Testis (tissue), 5 donors: ENCODE data around the gene PPP2R5B. TPM values are rescaled to one million over a fixed set of nuclear protein-coding genes. Genes with fewer than 3 reads are reported as not detected.

Experiments used
- DNase-seq: peaks from one replicate; pipeline ENCODE4 v3.0.0-alpha.2; 2019
- H3K27ac ChIP-seq, 2 donors: fragments of 200-600 bp; sonication (generic); one replicate each; pipeline ENCODE4 v1.5.1; 2019
- H3K27me3 ChIP-seq: fragments of 200-600 bp; sonication (generic); one replicate; pipeline ENCODE4 v1.5.1; 2019
- H3K36me3 ChIP-seq: fragments of 200-600 bp; sonication (generic); one replicate; pipeline ENCODE4 v1.5.1; 2017; ENCODE audit warnings: low read depth; ENCODE audit errors: missing control alignments
- H3K4me1 ChIP-seq: fragments of 200-600 bp; sonication (generic); one replicate; pipeline ENCODE4 v1.5.1; 2019
- H3K4me3 ChIP-seq, 2 donors: fragments of 200-600 bp; sonication (generic); one replicate each; pipeline ENCODE4 v1.5.1; 2017 to 2019
- H3K9me3 ChIP-seq: fragments of 200-600 bp; sonication (generic); one replicate; pipeline ENCODE4 v1.5.1; 2017
- CTCF ChIP-seq, 3 experiments: fragments of 450-650 bp in 2 of 3; fragments of 200-600 bp in 1 of 3; sonication (generic) in 1 of 3; IDR thresholded peaks; one replicate each; pipeline ENCODE4 v1.5.1; 2016 to 2019; ENCODE audit warnings: antibody characterized with exemption in 3 of 3, mild to moderate bottlenecking in 2 of 3, moderate library complexity in 1 of 3
- POLR2A ChIP-seq: fragments of 450-650 bp; IDR thresholded peaks from one replicate; pipeline ENCODE4 v1.6.1; 2017; ENCODE audit warnings: antibody characterized with exemption, mild to moderate bottlenecking, moderate library complexity
- WGBS, 2 donors: methylation state at CpG; one replicate each; pipeline ENCODE4 v1.1.5; 2018; 5-methylcytosine and 5-hydroxymethylcytosine counted together
- intact Hi-C: fragments of 100-400 bp; cut with DNase I; formaldehyde crosslinking; loops from one replicate; pipeline ENCODE4 v1.15.1; 2023; ENCODE audit warnings: low total_unique reads
- long read RNA-seq, 2 donors: transcript quantifications; one replicate each; lab custom pipeline, GENCODE V29; 2026
- polyA plus RNA-seq: library from polyadenylated mRNA; stranded (reverse); fragments of 350-450 nt; fragmentation: Illumina TruSeq; extraction: RNeasy Lipid Tissue Mini Kit (QIAGEN cat#74804); gene quantifications from one replicate; pipeline ENCODE4 v1.2.3, GENCODE V29; 2014; ENCODE audit warnings: low read depth, low replicate concordance; ENCODE audit not compliant: insufficient read depth
- total RNA-seq, 2 donors: library from RNA; depleted of rRNA; stranded (reverse); fragments of >200 nt; gene quantifications; one replicate each; pipeline ENCODE4 v1.2.3, GENCODE V29; 2016

PPP2R5B gene
- total RNA-seq (10 to 100 TPM; 19.4 to 26.2 TPM), polyA plus RNA-seq (9.9 TPM)
- long read RNA-seq, donor 1, partial matches to known transcripts, result 9 of 33 reads
- long read RNA-seq, donor 1, other reads (novel, unspliced or antisense), result 21 of 33 reads
- long read RNA-seq, donor 2, partial matches to known transcripts, result 0 of 9 reads
- long read RNA-seq, donor 2, other reads (novel, unspliced or antisense), result 9 of 9 reads

GRCh38 chr11:64923944-64924909, at the start of gene PPP2R5B:
TSS of gene PPP2R5B (plus strand) at chr11:64924689. CDS start at chr11:64925735, 1,046 bp downstream.
- Histone ChIP-seq H3K27me3 (no peaks in the 10 kb centered on the region), H3K4me1 (peaks cover 18% of the 10 kb centered on the region), H3K9me3 (no peaks in the 10 kb centered on the region), H3K36me3 (no peaks in the 10 kb centered on the region), H3K27ac (peak within 1 kb of the TSS; percentile 82 to 89), H3K4me3 (peak within 1 kb of the TSS; percentile 80 to 85)
- intact Hi-C loops, result no loop called here
- 3 to 4% methylated on average over 14 to 20 of the region's 47 CpGs for WGBS, 2 donors
- TF ChIP-seq POLR2A (no peak), CTCF (IDR thresholded peaks at IDR 0.05) (peak in 1 of 3 experiments; percentile 32)
- DNase-seq, result peak; percentile 96

GRCh38 chr11:64875369-64876228, 48.9 kb upstream of the PPP2R5B start:
- WGBS, 2 donors, result 75 to 82% methylated on average over 17 of the region's 17 CpGs
- Histone ChIP-seq H3K4me3 (no peak overlapping the region), H3K36me3 (no peaks in the 10 kb centered on the region), H3K9me3 (no peaks in the 10 kb centered on the region), H3K27me3 (no peaks in the 10 kb centered on the region), H3K4me1 (peaks cover 46% of the 10 kb centered on the region), H3K27ac (peak overlapping the region in 1 of 2 donors; percentile 19)
- DNase-seq, result no peak
- intact Hi-C loops, result no loop called here
- TF ChIP-seq POLR2A (no peak), CTCF (IDR thresholded peaks at IDR 0.05) (no peak)

DNA sequence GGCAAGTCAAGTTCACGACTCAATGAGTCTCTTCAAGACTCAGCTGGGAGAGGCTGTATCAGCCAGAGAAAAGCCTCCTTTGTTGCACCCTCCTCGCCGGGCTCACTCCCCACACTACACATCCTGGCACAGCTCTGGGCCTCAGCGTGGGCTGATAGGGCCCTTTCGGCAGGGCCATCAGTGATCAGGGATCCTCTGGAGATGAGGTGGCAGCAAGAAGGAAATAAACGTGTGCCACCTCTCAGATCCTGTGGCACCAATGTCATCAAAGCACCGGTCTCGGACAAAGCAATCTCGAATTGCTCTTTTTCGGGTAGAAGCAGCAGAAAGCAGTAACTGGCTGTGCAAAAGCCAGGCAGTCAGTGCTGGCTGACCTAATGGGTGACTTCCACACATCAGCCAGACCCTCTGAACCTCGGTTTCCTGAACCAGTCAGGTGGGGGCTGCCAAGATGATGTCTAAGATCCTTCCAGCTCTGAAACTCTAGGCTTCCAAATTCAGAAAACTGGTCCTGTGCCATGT, 48.2 kb upstream of the PPP2R5B start:
- Histone ChIP-seq H3K9me3 (no peaks in the 10 kb centered on the region), H3K27me3 (no peaks in the 10 kb centered on the region), H3K27ac (no peak overlapping the region), H3K4me3 (no peak overlapping the region), H3K36me3 (no peaks in the 10 kb centered on the region), H3K4me1 (peaks cover 43% of the 10 kb centered on the region)
- DNase-seq, result no peak
- intact Hi-C loops, result no loop called here
- TF ChIP-seq CTCF (IDR thresholded peaks at IDR 0.05), result no peak
- TF ChIP-seq POLR2A, result no peak
- 46 to 52% methylated on average over 10 to 11 of the region's 11 CpGs for WGBS, 2 donors

DNA sequence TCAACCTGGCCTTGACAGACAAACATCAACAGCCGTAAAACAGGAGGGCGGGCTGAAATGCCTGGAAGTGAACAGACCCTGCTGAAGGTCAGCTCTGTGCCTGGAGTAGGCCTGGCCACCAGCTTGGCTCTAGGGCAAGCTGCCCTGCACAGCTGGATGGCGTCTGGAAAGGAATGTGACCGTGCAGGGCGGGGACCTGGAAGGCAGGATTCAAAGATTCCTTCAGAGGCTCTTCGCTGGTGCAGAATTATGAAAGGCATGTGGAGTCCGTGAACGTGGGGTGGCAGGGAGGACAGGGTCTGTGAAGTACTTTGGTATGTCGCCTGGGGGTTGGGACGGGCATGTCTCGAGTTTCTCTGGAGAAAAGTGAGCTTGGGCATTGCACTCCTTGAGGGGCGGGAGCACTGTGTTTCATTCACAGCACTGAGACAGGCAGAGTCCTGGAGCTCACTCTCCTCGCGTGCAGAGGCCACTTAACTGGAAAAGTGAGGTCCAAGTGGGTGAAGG, 47.6 kb upstream of the PPP2R5B start:
- Histone ChIP-seq H3K27me3 (no peaks in the 10 kb centered on the region), H3K4me3 (peak overlapping the region; percentile 84 to 91), H3K27ac (peak overlapping the region in 1 of 2 donors; percentile 75), H3K4me1 (peaks cover 43% of the 10 kb centered on the region), H3K9me3 (no peaks in the 10 kb centered on the region), H3K36me3 (no peaks in the 10 kb centered on the region)
- 25 to 31% methylated on average over 13 to 14 of the region's 14 CpGs for WGBS, 2 donors
- intact Hi-C loops, result no loop called here
- TF ChIP-seq CTCF (IDR thresholded peaks at IDR 0.05), result no peak
- no peak for TF ChIP-seq POLR2A
- DNase-seq, result peak; percentile 44
